Transverse colon (tissue), 4 donors: ENCODE measurements around the gene WNT5B.

Experiments used
- EP300 ChIP-seq: sonication (generic); formaldehyde crosslinking; IDR thresholded peaks from one replicate; pipeline ENCODE4 v1.6.1; 2017; ENCODE audit warnings: antibody characterized with exemption, low read depth
- POLR2A ChIP-seq: fragments of 450-650 bp; IDR thresholded peaks from one replicate; pipeline ENCODE4 v1.6.1; 2016; ENCODE audit warnings: antibody characterized with exemption, mild to moderate bottlenecking, moderate library complexity
- POLR2AphosphoS5 ChIP-seq, 3 donors: sonication (generic); formaldehyde crosslinking; IDR thresholded peaks; one replicate each; pipeline ENCODE4 v1.6.1; 2016; ENCODE audit warnings: antibody characterized with exemption in 3 of 3
- TF ChIP-seq, protein P1 (sequence below), 5 experiments: fragments of 200-600 bp in 3 of 5; fragments of 450-650 bp in 2 of 5; sonication (generic) in 3 of 5; IDR thresholded peaks; 1 replicate in 2 of 5; 2 replicates in 3 of 5; pipeline ENCODE4 v1.5.1; 2016 to 2017; ENCODE audit warnings: antibody characterized with exemption in 5 of 5, inconsistent platforms in 3 of 5, mild to moderate bottlenecking in 2 of 5, moderate library complexity in 1 of 5

DNA sequence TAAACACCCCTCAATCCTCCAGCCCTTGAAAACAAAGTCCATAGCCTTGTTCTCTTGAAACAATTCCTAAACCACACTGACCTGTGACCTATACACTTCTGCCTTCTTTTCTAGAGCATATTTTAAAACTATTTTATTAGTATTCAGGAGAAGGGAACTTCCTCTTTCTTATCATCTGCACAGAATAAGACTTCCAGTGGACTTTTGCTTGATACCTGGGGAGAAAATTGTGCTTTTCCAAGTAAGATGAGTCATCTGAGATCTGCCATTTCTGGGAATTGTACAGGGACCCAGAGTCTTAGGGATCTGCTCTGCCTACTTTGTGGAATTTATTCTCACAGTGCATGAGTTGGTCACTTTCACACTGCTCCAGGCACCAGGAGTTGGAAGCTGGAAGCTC, 10.5 kb upstream of the WNT5B start:
- TF ChIP-seq, protein P1, sequence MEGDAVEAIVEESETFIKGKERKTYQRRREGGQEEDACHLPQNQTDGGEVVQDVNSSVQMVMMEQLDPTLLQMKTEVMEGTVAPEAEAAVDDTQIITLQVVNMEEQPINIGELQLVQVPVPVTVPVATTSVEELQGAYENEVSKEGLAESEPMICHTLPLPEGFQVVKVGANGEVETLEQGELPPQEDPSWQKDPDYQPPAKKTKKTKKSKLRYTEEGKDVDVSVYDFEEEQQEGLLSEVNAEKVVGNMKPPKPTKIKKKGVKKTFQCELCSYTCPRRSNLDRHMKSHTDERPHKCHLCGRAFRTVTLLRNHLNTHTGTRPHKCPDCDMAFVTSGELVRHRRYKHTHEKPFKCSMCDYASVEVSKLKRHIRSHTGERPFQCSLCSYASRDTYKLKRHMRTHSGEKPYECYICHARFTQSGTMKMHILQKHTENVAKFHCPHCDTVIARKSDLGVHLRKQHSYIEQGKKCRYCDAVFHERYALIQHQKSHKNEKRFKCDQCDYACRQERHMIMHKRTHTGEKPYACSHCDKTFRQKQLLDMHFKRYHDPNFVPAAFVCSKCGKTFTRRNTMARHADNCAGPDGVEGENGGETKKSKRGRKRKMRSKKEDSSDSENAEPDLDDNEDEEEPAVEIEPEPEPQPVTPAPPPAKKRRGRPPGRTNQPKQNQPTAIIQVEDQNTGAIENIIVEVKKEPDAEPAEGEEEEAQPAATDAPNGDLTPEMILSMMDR (IDR thresholded peaks at IDR 0.05) = no peak
- TF ChIP-seq POLR2AphosphoS5 (IDR thresholded peaks at IDR 0.05) (no peak), POLR2A (no peak), EP300 (no peak)
